Measurements from ENCODE around the gene SLC6A4. TPM values are rescaled to one million over a fixed set of nuclear protein-coding genes. Genes with fewer than 3 reads are reported as not detected.

SLC6A4 gene
- total RNA-seq, 1 experiment from 2014 or later = 20.6 TPM

- intact Hi-C loops (cut with micrococcal nuclease; ENCODE audit: unreplicated experiment) = no loop called here
- no peak overlapping the region for H3K4me3 ChIP-seq (ENCODE audit: low read depth, low read length)
- TF ChIP-seq CTCF (IDR thresholded peaks at IDR 0.05; ENCODE audit: insufficient read depth in 1 of 2, low read depth in 1 of 2, low read length in 1 of 2, severe bottlenecking in 1 of 2, unreplicated experiment in 1 of 2) = no peak
- H3K4me1 ChIP-seq = no peaks in the 10 kb centered on the region
- H3K27me3 ChIP-seq (replicated peaks; ENCODE audit: control insufficient read depth, insufficient read depth, low read length) = no peaks in the 10 kb centered on the region
- H3K27ac Mint-ChIP-seq (ENCODE audit: unreplicated experiment) = no peak overlapping the region
- H3K9me3 Mint-ChIP-seq (ENCODE audit: unreplicated experiment) = no peaks in the 10 kb centered on the region
- no TSS peak for BruUV-seq (replicated peaks)
- no peaks in the 10 kb centered on the region for H3K36me3 ChIP-seq (ENCODE audit: control insufficient read depth, insufficient read depth, low read length)
- peaks cover 4% of the 10 kb centered on the region for H3K36me3 Mint-ChIP-seq (ENCODE audit: insufficient read depth, unreplicated experiment)
- H3K4me1 Mint-ChIP-seq (ENCODE audit: low read depth, unreplicated experiment) = no peaks in the 10 kb centered on the region
- H3K27me3 Mint-ChIP-seq (ENCODE audit: insufficient read depth, unreplicated experiment) = no peaks in the 10 kb centered on the region
- no peak for DNase-seq
- CTCF ChIA-PET = no interaction called here
- POLR2A ChIA-PET = no interaction called here
- H3K9me3 ChIP-seq = no peaks in the 10 kb centered on the region
- H3K4me3 Mint-ChIP-seq (ENCODE audit: unreplicated experiment) = no peak overlapping the region
Measured at GRCh38 chr17:30200106-30200505, 35.4 kb downstream of the SLC6A4 start.

GRCh38 chr17:30199600-30199999 lies 35.9 kb downstream of the SLC6A4 start:
- Histone ChIP-seq H3K27me3 (replicated peaks; ENCODE audit: control insufficient read depth, insufficient read depth, low read length) (no peaks in the 10 kb centered on the region), H3K4me3 (ENCODE audit: low read depth, low read length) (no peak overlapping the region), H3K36me3 (ENCODE audit: control insufficient read depth, insufficient read depth, low read length) (no peaks in the 10 kb centered on the region), H3K4me1 (no peaks in the 10 kb centered on the region), H3K9me3 (no peaks in the 10 kb centered on the region)
- Mint-ChIP-seq H3K27ac (ENCODE audit: unreplicated experiment) (no peak overlapping the region), H3K4me3 (ENCODE audit: unreplicated experiment) (no peak overlapping the region), H3K4me1 (ENCODE audit: low read depth, unreplicated experiment) (no peaks in the 10 kb centered on the region), H3K36me3 (ENCODE audit: insufficient read depth, unreplicated experiment) (peaks cover 4% of the 10 kb centered on the region), H3K27me3 (ENCODE audit: insufficient read depth, unreplicated experiment) (no peaks in the 10 kb centered on the region), H3K9me3 (ENCODE audit: unreplicated experiment) (no peaks in the 10 kb centered on the region)
- CTCF ChIA-PET = no interaction called here
- no TSS peak for BruUV-seq (replicated peaks)
- intact Hi-C loops (cut with micrococcal nuclease; ENCODE audit: unreplicated experiment) = loop anchor here (10.0 kb wide), 1 partner anchor 75 kb away; no protein-coding TSS in a partner anchor
- POLR2A ChIA-PET = no interaction called here
- TF ChIP-seq CTCF (IDR thresholded peaks at IDR 0.05; ENCODE audit: insufficient read depth in 1 of 2, low read depth in 1 of 2, low read length in 1 of 2, severe bottlenecking in 1 of 2, unreplicated experiment in 1 of 2) = no peak
- DNase-seq = no peak

GRCh38 chr17:30197416-30197815 lies 38.1 kb downstream of the SLC6A4 start:
- DNase-seq = no peak
- no TSS peak for BruUV-seq (replicated peaks)
- Mint-ChIP-seq H3K36me3 (ENCODE audit: insufficient read depth, unreplicated experiment) (peaks cover 4% of the 10 kb centered on the region), H3K27me3 (ENCODE audit: insufficient read depth, unreplicated experiment) (no peaks in the 10 kb centered on the region), H3K27ac (ENCODE audit: unreplicated experiment) (no peak overlapping the region), H3K4me1 (ENCODE audit: low read depth, unreplicated experiment) (no peaks in the 10 kb centered on the region), H3K9me3 (ENCODE audit: unreplicated experiment) (no peaks in the 10 kb centered on the region), H3K4me3 (ENCODE audit: unreplicated experiment) (no peak overlapping the region)
- intact Hi-C loops (cut with micrococcal nuclease; ENCODE audit: unreplicated experiment) = loop anchor here (10.0 kb wide), 1 partner anchor 77 kb away; no protein-coding TSS in a partner anchor
- ChIA-PET POLR2A (no interaction called here), CTCF (interaction anchor here (0.6 kb wide), 1 partner anchor 139 kb away, joined by 3 read pairs; no protein-coding TSS in a partner anchor)
- Histone ChIP-seq H3K4me3 (ENCODE audit: low read depth, low read length) (no peak overlapping the region), H3K36me3 (ENCODE audit: control insufficient read depth, insufficient read depth, low read length) (no peaks in the 10 kb centered on the region), H3K27me3 (replicated peaks; ENCODE audit: control insufficient read depth, insufficient read depth, low read length) (no peaks in the 10 kb centered on the region), H3K9me3 (no peaks in the 10 kb centered on the region), H3K4me1 (no peaks in the 10 kb centered on the region)
- TF ChIP-seq CTCF (IDR thresholded peaks at IDR 0.05; ENCODE audit: insufficient read depth in 1 of 2, low read depth in 1 of 2, low read length in 1 of 2, severe bottlenecking in 1 of 2, unreplicated experiment in 1 of 2) = peak in 1 of 2 experiments; percentile 3
